ENCODE data around the gene PLOD1. TPM values are rescaled to one million over a fixed set of nuclear protein-coding genes. Genes with fewer than 3 reads are reported as not detected.

The PLOD1 gene
- total RNA-seq, 1 experiment from 2014 or later = 46.9 TPM

- TF ChIP-seq AFF4 (CRISPR knock-in tag; IDR thresholded peaks at IDR 0.05; ENCODE audit: borderline replicate concordance) (no peak), NFYB (CRISPR knock-in tag; conservative IDR thresholded peaks at IDR 0.05; ENCODE audit: low read depth) (peak; percentile 19; the same call in 1 of the 2 replicates), PRDM15 (CRISPR knock-in tag; IDR thresholded peaks at IDR 0.05) (no peak), E2F5 (CRISPR knock-in tag; IDR thresholded peaks at IDR 0.05) (peak; percentile 68; the same call in 1 of the 2 replicates), SP1 (CRISPR knock-in tag; conservative IDR thresholded peaks at IDR 0.05) (peak; percentile 97), ETV6 (CRISPR knock-in tag; IDR thresholded peaks at IDR 0.05) (peak; percentile 65; the same call in 1 of the 2 replicates), ATF1 (CRISPR knock-in tag; IDR thresholded peaks at IDR 0.05) (peak; percentile 85; the same call in 1 of the 2 replicates), ZSCAN18 (CRISPR knock-in tag; IDR thresholded peaks at IDR 0.05) (no peak), ESRRA (CRISPR knock-in tag; IDR thresholded peaks at IDR 0.05; ENCODE audit: borderline replicate concordance) (0 out of 2 replicates have a peak, but pooled peaks have one; percentile 50), FOXP4 (CRISPR knock-in tag; IDR thresholded peaks at IDR 0.05) (peak; percentile 48; the same call in 1 of the 2 replicates)
Observed at GRCh38 chr1:11979851-11980675, 45.5 kb downstream of the PLOD1 start, which contains the start of gene MFN2 (continued).

GRCh38 chr1:11980676-11980972 lies 46.1 kb downstream of the PLOD1 start:
- H3K4me3 Mint-ChIP-seq = peak overlapping the region; percentile 98
- ChIA-PET CTCF (interaction anchor here (1.0 to 3.4 kb wide), 7 partner anchors 14 to 177 kb away, joined by 4 to 27 read pairs (median 6); no protein-coding TSS in a partner anchor), POLR2A (interaction anchor here (0.9 to 3.7 kb wide), 4 partner anchors 38 to 73 kb away, joined by 4 to 31 read pairs (median 14); partner anchors contain the start of gene MIIP)
- no peak for DNase-seq (ENCODE audit: low spot score)
- no peaks in the 10 kb centered on the region for H3K9me3 Mint-ChIP-seq
- H3K27ac Mint-ChIP-seq = peak overlapping the region; percentile 99
- H3K27me3 Mint-ChIP-seq (ENCODE audit: low read depth) = no peaks in the 10 kb centered on the region
- peaks cover 35% of the 10 kb centered on the region for H3K36me3 Mint-ChIP-seq
- no peak; the same call in 1 of the 2 replicates for ATAC-seq
- H3K4me1 Mint-ChIP-seq = peaks cover 22% of the 10 kb centered on the region
- TF ChIP-seq NR3C1 (CRISPR knock-in tag; conservative IDR thresholded peaks at IDR 0.05; ENCODE audit: low read depth) (no peak), ZSCAN18 (CRISPR knock-in tag; IDR thresholded peaks at IDR 0.05) (no peak), ZNF671 (CRISPR knock-in tag; IDR thresholded peaks at IDR 0.05) (no peak), ESRRA (CRISPR knock-in tag; IDR thresholded peaks at IDR 0.05; ENCODE audit: borderline replicate concordance) (no peak), ZNF219 (CRISPR knock-in tag; IDR thresholded peaks at IDR 0.05; ENCODE audit: borderline replicate concordance) (no peak), USF2 (CRISPR knock-in tag; IDR thresholded peaks at IDR 0.05) (no peak), ZNF416 (CRISPR knock-in tag; IDR thresholded peaks at IDR 0.05) (no peak), IRF2 (CRISPR knock-in tag; IDR thresholded peaks at IDR 0.05; ENCODE audit: borderline replicate concordance, low read depth) (no peak), E2F5 (CRISPR knock-in tag; IDR thresholded peaks at IDR 0.05) (no peak), NFYB (CRISPR knock-in tag; conservative IDR thresholded peaks at IDR 0.05; ENCODE audit: low read depth) (no peak), MAX (CRISPR knock-in tag; IDR thresholded peaks at IDR 0.05) (no peak)

Data from WTC11 (cell line).